ENCODE data around the gene RNF222.

- TF ChIP-seq ZNF70 (CRISPR knock-in tag; IDR thresholded peaks at IDR 0.05) (no peak), ARNTL (CRISPR knock-in tag; IDR thresholded peaks at IDR 0.05; ENCODE audit: borderline replicate concordance, low read depth) (no peak), ZNF565 (CRISPR knock-in tag; conservative IDR thresholded peaks at IDR 0.05; ENCODE audit: low read depth) (no peak)
These were observed 13.2 kb upstream of the RNF222 start for GRCh38 chr17:8410883-8411238.

All from SK-N-SH treated with all-trans-retinoic acid at 6 μM for 48 hours (cell line).